GM23338 (cell line): Measurements from ENCODE around the gene CLSTN2. TPM values are rescaled to one million over a fixed set of nuclear protein-coding genes. Genes with fewer than 3 reads are reported as not detected.

Experiments used
- ATAC-seq: fragments of 200-7000 bp; cut with Tn5 transposase; 3 replicates; pipeline ENCODE4 v1.9.1; 2020
- DNase-seq: peaks from one replicate; pipeline ENCODE4 v3.0.0-alpha.2; 2015; ENCODE audit warnings: low spot score
- H2AFZ ChIP-seq: fragments of 200-600 bp; sonication (generic); 2 replicates; pipeline ENCODE4 v1.8.0; 2016; ENCODE audit warnings: antibody characterized with exemption, mild to moderate bottlenecking, moderate library complexity
- H3F3A ChIP-seq: fragments of 200-600 bp; sonication (generic); replicated peaks from 2 replicates; pipeline ENCODE4 v1.8.0; 2017; ENCODE audit warnings: antibody characterized with exemption, mixed run types, low read depth
- H3K27ac ChIP-seq: fragments of 200-600 bp; sonication (generic); 2 replicates; pipeline ENCODE4 v1.6.1; 2016; ENCODE audit warnings: low read depth
- H3K27me3 ChIP-seq: fragments of 200-600 bp; sonication (generic); 2 replicates; pipeline ENCODE4 v1.8.0; 2016; ENCODE audit warnings: mild to moderate bottlenecking, mixed run types, moderate library complexity; ENCODE audit not compliant: insufficient read depth
- H3K36me3 ChIP-seq: fragments of 200-600 bp; sonication (generic); 2 replicates; pipeline ENCODE4 v1.8.0; 2016; ENCODE audit warnings: mild to moderate bottlenecking; ENCODE audit not compliant: insufficient read depth
- H3K4me1 ChIP-seq: fragments of 200-600 bp; sonication (generic); 2 replicates; pipeline ENCODE4 v1.8.0; 2016; ENCODE audit warnings: mild to moderate bottlenecking, moderate library complexity; ENCODE audit not compliant: insufficient read depth
- H3K4me2 ChIP-seq: fragments of 200-600 bp; sonication (generic); 2 replicates; pipeline ENCODE4 v1.7.1; 2017; ENCODE audit warnings: mixed run types
- H3K4me3 ChIP-seq: fragments of 200-600 bp; sonication (generic); 2 replicates; pipeline ENCODE4 v1.6.1; 2016; ENCODE audit warnings: mixed run types
- H3K79me2 ChIP-seq: fragments of 200-600 bp; sonication (generic); replicated peaks from 2 replicates; pipeline ENCODE4 v1.8.0; 2017; ENCODE audit warnings: mild to moderate bottlenecking; ENCODE audit not compliant: insufficient read depth
- H3K9me2 ChIP-seq: fragments of 200-600 bp; sonication (generic); 2 replicates; pipeline ENCODE4 v1.8.0; 2017; ENCODE audit not compliant: insufficient read depth
- H4K20me1 ChIP-seq: fragments of 200-600 bp; sonication (generic); replicated peaks from 2 replicates; pipeline ENCODE4 v1.8.0; 2017; ENCODE audit warnings: mild to moderate bottlenecking; ENCODE audit not compliant: insufficient read depth
- H3K27ac Mint-ChIP-seq: 2 replicates; pipeline ENCODE4 v1.8.0; 2020; ENCODE audit warnings: inconsistent platforms, mild to moderate bottlenecking, moderate library complexity, mixed read lengths
- H3K27me3 Mint-ChIP-seq: 3 replicates; pipeline ENCODE4 v1.8.0; 2022; ENCODE audit warnings: low read depth, mild to moderate bottlenecking, moderate library complexity, mixed read lengths, inconsistent platforms; ENCODE audit not compliant: insufficient read depth, poor library complexity
- H3K36me3 Mint-ChIP-seq: 3 replicates; pipeline ENCODE4 v1.8.0; 2021; ENCODE audit warnings: low read depth, mild to moderate bottlenecking, inconsistent platforms, moderate library complexity, mixed read lengths
- H3K4me1 Mint-ChIP-seq: 3 replicates; pipeline ENCODE4 v1.8.0; 2020; ENCODE audit warnings: mild to moderate bottlenecking, inconsistent platforms, mixed read lengths
- H3K4me3 Mint-ChIP-seq: 3 replicates; pipeline ENCODE4 v1.8.0; 2021; ENCODE audit warnings: moderate library complexity, mild to moderate bottlenecking, inconsistent platforms, mixed read lengths
- H3K9me3 Mint-ChIP-seq: 3 replicates; pipeline ENCODE4 v1.8.0; 2020; ENCODE audit warnings: moderate library complexity, mild to moderate bottlenecking, inconsistent platforms, mixed read lengths
- CREB1 ChIP-seq: fragments of 250-450 bp; sonication (Bioruptor Pico); IDR thresholded peaks from 2 replicates; pipeline ENCODE4 v1.5.0; 2020; ENCODE audit warnings: low read depth, mild to moderate bottlenecking, moderate library complexity
- CTCF ChIP-seq, 2 experiments: fragments of 200-600 bp in 1 of 2; sonication (generic) in 1 of 2; conservative IDR thresholded peaks; 2 replicates each; pipeline versions ENCODE4 v1.5.1 to v1.6.1; 2016 to 2017; ENCODE audit warnings: antibody characterized with exemption in 2 of 2, low read depth in 2 of 2, mild to moderate bottlenecking in 2 of 2, moderate library complexity in 1 of 2
- EZH2 ChIP-seq: fragments of 200-600 bp; sonication (generic); IDR thresholded peaks from one replicate; pipeline ENCODE4 v1.8.0; 2017; ENCODE audit warnings: antibody characterized with exemption, mild to moderate bottlenecking, low read depth; ENCODE audit not compliant: unreplicated experiment
- EZH2phosphoT487 ChIP-seq: fragments of 200-600 bp; sonication (generic); IDR thresholded peaks from one replicate; pipeline ENCODE4 v1.8.1; 2018; ENCODE audit warnings: antibody characterized with exemption; ENCODE audit not compliant: unreplicated experiment
- JUNB ChIP-seq: IDR thresholded peaks from one replicate; pipeline ENCODE4 v1.6.1; 2016; ENCODE audit warnings: antibody characterized with exemption; ENCODE audit not compliant: unreplicated experiment
- NANOG ChIP-seq: IDR thresholded peaks from 2 replicates; pipeline ENCODE4 v1.6.1; 2016; ENCODE audit warnings: antibody characterized with exemption, borderline replicate concordance
- POLR2AphosphoS5 ChIP-seq: IDR thresholded peaks from 2 replicates; pipeline ENCODE4 v1.6.1; 2016; ENCODE audit warnings: antibody characterized with exemption, low read depth
- REST ChIP-seq: IDR thresholded peaks from one replicate; pipeline ENCODE4 v1.6.1; 2018; ENCODE audit warnings: antibody characterized with exemption; ENCODE audit not compliant: unreplicated experiment
- STAT1 ChIP-seq: IDR thresholded peaks from one replicate; pipeline ENCODE4 v1.6.1; 2016; ENCODE audit warnings: antibody characterized with exemption; ENCODE audit not compliant: unreplicated experiment
- ZNF331 ChIP-seq: fragments of 250-450 bp; sonication (Bioruptor Pico); IDR thresholded peaks from 2 replicates; pipeline ENCODE4 v1.5.0; 2020; ENCODE audit warnings: low read depth, mild to moderate bottlenecking, moderate library complexity
- ZNF462 ChIP-seq: fragments of 250-450 bp; sonication (Bioruptor Pico); IDR thresholded peaks from 2 replicates; pipeline ENCODE4 v1.5.0; 2020; ENCODE audit warnings: mild to moderate bottlenecking, moderate library complexity
- polyA plus RNA-seq: library from polyadenylated mRNA; unstranded; fragments of >200 nt; fragmentation: Nextera tagmentation; extraction: Ambion mirVana; gene quantifications from 2 replicates; pipeline ENCODE4 v1.2.1, GENCODE V29; 2016
- total RNA-seq: library from RNA; depleted of rRNA; stranded (reverse); fragments of >200 nt; shearing (Covaris generic); gene quantifications from 2 replicates; pipeline ENCODE4 v1.2.3, GENCODE V29; 2014

CLSTN2 gene
- total and polyA plus RNA-seq, 2 experiments from 2014 or later = 0.11 to 0.83 TPM

GRCh38 chr3:140088513-140088912 lies 153.5 kb downstream of the CLSTN2 start (continued):
- no peak for TF ChIP-seq ZNF462 (CRISPR knock-in tag)
- TF ChIP-seq POLR2AphosphoS5 = no peak
- no peak for TF ChIP-seq NANOG
- no peak for TF ChIP-seq ZNF331
- no peak for TF ChIP-seq EZH2phosphoT487
- TF ChIP-seq EZH2 = no peak
- no peak for TF ChIP-seq JUNB
- no peak for TF ChIP-seq CREB1

- no peaks in the 10 kb centered on the region for H3K27me3 ChIP-seq
- no peak overlapping the region for H3K4me3 Mint-ChIP-seq
- H3K4me2 ChIP-seq = no peak overlapping the region
- H3K27me3 Mint-ChIP-seq = peaks cover 4% of the 10 kb centered on the region
- no peak for ATAC-seq
- H3F3A ChIP-seq = no peaks in the 10 kb centered on the region
- H3K27ac ChIP-seq = no peak overlapping the region
- H3K27ac Mint-ChIP-seq = no peak overlapping the region
- peaks cover 8% of the 10 kb centered on the region; the same call in 1 of the 2 replicates for H3K36me3 ChIP-seq
- no peak overlapping the region for H3K4me3 ChIP-seq
- peak; percentile 10 for DNase-seq
- peaks cover 18% of the 10 kb centered on the region for H3K4me1 Mint-ChIP-seq
- no peak overlapping the region for H2AFZ ChIP-seq
- H3K36me3 Mint-ChIP-seq = peaks cover 30% of the 10 kb centered on the region
- H3K9me3 Mint-ChIP-seq = peaks cover 49% of the 10 kb centered on the region
- H3K4me1 ChIP-seq = no peaks in the 10 kb centered on the region
- peaks cover 7% of the 10 kb centered on the region; the same call in 1 of the 2 replicates for H3K9me2 ChIP-seq
- no peaks in the 10 kb centered on the region for H3K79me2 ChIP-seq
- no peaks in the 10 kb centered on the region for H4K20me1 ChIP-seq
- no peak for TF ChIP-seq CTCF (conservative IDR thresholded peaks at IDR 0.05; ENCODE audit: low read depth in 2 of 2)
- no peak for TF ChIP-seq STAT1
- TF ChIP-seq REST = no peak
Observed at GRCh38 chr3:140089403-140090072, 154.6 kb downstream of the CLSTN2 start.
